Astrocyte of the cerebellum (primary cell): ENCODE results near the gene HDGFL2.

ENCODE experiments used
- DNase-seq: peaks from one replicate; pipeline ENCODE4 v3.0.0-alpha.2; 2011; ENCODE audit warnings: low read depth
- H3K4me3 ChIP-seq: 2 replicates; pipeline ENCODE4 v1.5.1; 2011; ENCODE audit warnings: mild to moderate bottlenecking, low read depth, low read length, moderate library complexity
- in situ Hi-C: cut with HindIII; loops from 2 replicates; pipeline ENCODE4 v1.10.0; 2017; ENCODE audit warnings: low sequenced_read_pairs
- TF ChIP-seq, protein P1 (sequence below): IDR thresholded peaks from 2 replicates; pipeline ENCODE4 v1.5.1; 2012; ENCODE audit warnings: low read length, low read depth, moderate library complexity, mild to moderate bottlenecking; ENCODE audit errors: missing control alignments

HDGFL2 gene

DNA sequence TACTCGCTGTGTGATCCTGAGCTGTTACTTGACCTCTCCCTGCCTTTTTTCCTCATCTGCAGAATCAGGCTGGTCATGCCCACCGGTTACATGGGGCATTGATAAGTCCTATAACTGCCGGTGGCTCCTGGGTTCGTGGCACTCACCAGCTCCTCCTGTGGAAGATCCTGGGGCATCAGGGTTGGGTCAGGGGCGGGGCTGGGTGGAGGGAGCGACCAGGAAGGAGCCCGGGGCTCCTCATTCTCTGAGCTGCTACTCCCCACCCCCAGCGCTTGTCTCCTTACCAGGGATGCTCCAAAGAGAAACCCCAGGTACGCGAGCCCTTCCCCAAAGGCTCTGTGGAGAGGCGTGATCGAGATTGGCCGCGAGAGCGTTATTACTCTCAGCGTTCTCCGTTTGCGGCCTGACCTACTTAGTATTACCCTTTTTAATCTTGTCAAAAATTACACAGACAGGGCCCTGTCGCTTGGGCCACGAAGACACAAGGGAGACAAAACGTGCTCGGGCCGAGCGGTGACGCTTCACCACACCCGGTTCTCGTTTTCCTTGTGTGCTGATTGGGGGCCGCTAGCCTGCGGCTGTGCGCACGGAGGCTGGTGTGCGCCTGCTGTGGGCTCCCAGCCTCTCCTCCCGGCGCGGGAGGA is 10.7 kb downstream of the HDGFL2 start:
- in situ Hi-C loops: no loop called here
- TF ChIP-seq, protein P1, sequence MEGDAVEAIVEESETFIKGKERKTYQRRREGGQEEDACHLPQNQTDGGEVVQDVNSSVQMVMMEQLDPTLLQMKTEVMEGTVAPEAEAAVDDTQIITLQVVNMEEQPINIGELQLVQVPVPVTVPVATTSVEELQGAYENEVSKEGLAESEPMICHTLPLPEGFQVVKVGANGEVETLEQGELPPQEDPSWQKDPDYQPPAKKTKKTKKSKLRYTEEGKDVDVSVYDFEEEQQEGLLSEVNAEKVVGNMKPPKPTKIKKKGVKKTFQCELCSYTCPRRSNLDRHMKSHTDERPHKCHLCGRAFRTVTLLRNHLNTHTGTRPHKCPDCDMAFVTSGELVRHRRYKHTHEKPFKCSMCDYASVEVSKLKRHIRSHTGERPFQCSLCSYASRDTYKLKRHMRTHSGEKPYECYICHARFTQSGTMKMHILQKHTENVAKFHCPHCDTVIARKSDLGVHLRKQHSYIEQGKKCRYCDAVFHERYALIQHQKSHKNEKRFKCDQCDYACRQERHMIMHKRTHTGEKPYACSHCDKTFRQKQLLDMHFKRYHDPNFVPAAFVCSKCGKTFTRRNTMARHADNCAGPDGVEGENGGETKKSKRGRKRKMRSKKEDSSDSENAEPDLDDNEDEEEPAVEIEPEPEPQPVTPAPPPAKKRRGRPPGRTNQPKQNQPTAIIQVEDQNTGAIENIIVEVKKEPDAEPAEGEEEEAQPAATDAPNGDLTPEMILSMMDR: no peak
- no peak overlapping the region for H3K4me3 ChIP-seq
- DNase-seq: no peak

DNA sequence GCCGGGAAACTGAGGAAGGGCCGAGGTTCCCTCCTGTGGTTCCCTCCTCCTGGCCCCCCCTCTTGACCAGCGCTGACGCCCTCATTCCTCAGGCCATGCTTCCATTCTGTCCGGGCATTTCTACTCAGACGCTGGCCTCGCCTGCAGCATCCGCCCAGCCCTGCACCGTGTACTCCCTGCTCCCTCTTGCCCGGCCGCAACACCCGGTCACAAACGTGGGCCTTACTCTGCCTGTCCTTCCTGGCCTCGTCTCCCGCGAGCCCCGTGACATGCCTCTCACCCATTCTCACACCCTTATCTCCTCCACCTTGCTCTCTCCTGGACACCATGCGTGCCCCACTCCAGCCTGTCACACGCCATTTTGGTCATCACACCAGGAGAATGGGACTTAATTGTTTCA is 11.3 kb downstream of the HDGFL2 start:
- DNase-seq: no peak
- H3K4me3 ChIP-seq: no peak overlapping the region
- TF ChIP-seq, protein P1: no peak
- in situ Hi-C loops: no loop called here

DNA sequence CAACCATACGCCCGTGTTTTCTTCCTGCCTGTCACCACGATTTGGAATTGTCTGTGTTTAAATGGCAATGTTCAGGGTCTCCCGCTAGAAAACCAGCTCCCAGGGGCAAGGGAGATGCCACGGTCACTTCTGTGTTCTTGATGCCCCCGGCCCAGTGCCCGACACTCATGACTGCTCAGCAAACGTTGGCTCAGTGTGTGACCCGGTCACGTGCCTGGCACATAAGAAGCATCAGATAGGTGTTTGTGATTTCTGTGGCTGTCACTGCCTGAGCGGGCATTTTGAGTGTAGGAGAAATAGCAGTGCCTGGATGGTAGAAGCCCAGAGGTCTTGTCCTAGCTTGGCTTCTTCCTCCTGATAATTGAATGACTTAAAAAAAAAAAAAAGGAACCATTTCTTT is 15.5 kb downstream of the HDGFL2 start:
- no peak for DNase-seq
- in situ Hi-C loops: no loop called here
- no peak overlapping the region for H3K4me3 ChIP-seq
- TF ChIP-seq, protein P1: no peak

DNA sequence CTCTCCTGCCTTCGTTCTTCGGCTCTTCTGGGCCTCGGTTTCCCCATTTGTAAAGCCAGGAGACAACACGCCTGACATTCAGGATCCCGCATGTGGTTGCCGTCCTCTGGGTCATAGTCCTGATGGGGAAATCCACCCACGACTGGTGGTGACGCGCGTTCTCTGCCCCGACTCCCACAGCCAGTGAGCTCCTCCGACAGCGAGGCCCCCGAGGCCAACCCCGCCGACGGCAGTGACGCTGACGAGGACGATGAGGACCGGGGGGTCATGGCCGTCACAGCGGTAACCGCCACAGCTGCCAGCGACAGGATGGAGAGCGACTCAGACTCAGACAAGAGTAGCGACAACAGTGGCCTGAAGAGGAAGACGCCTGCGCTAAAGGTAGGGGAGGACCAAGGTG is 16.4 kb downstream of the HDGFL2 start:
- in situ Hi-C loops: no loop called here
- no peak overlapping the region for H3K4me3 ChIP-seq
- TF ChIP-seq, protein P1: no peak
- DNase-seq: no peak

DNA sequence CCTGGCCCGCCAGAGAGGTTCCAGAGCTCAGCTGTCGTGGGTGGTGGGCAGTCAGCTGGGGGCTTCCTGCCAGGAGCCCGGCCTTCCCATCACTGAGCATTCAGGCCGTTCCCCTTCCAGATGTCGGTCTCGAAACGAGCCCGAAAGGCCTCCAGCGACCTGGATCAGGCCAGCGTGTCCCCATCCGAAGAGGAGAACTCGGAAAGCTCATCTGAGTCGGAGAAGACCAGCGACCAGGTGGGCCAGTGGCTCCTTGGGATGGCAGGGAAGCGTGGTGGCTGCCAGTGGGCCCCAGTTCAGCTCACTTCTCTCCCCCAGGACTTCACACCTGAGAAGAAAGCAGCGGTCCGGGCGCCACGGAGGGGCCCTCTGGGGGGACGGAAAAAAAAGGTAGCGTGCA is 19.3 kb downstream of the HDGFL2 start:
- in situ Hi-C loops: no loop called here
- H3K4me3 ChIP-seq: no peak overlapping the region
- no peak for DNase-seq
- TF ChIP-seq, protein P1: no peak

DNA sequence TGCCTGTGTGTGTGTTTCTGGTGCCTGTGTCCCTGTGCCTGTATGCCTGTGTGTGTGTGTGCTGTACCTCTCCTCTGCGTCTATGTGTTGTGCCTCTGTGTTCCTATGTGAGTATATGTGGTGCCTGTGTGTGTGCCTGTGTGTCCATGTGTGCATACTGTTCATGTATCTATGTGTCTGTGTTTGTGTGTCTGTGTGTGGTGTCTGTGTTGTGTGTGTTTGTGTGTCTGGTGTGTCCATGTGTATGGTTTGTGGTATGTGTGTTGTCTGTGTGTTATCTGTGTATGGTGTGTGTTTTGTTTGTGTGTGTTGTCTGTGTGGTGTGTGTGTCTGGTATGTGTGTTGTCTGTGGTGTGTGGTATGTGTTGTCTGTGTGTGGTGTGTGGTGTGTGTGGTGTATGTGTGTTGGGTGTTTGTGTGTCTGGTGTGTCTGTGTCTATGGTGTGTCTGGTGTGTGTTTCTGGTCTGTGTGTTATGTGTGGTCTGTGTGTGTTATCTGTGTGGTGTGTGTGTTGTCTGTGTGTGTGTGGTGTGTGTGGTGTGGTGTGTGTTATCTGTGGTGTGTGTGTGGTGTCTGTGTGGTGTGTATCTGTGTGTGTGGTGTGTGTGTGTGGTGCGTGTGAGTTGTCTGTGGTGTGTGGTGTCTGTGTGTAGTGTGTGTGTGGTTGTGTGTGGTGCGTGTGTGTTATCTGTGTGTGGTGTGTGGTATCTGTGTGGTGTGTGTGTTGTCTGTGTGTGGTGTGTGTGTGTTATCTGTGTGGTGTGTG is 20.4 kb downstream of the HDGFL2 start:
- no peak overlapping the region for H3K4me3 ChIP-seq
- in situ Hi-C loops: no loop called here
- TF ChIP-seq, protein P1: no peak
- no peak for DNase-seq
